ENCODE results near the gene TXNDC17.
"Not testable (repeated sequence)": the region's sequence is repeated elsewhere in the genome, so short reads cannot be mapped to it uniquely, and the experiment has no call there.

The TXNDC17 gene

GRCh38 chr17:6684460-6684783 lies 43.6 kb downstream of the TXNDC17 start:
- DNase-seq (ENCODE audit: low spot score) = no peak

GRCh38 chr17:6684881-6685767 lies 44.3 kb downstream of the TXNDC17 start:
- DNase-seq (ENCODE audit: low spot score) = no peak

GRCh38 chr17:6686026-6686425 lies 45.2 kb downstream of the TXNDC17 start:
- no peak for DNase-seq (ENCODE audit: low spot score)

- no peak for DNase-seq (ENCODE audit: low spot score)
These were observed 48.1 kb downstream of the TXNDC17 start for GRCh38 chr17:6688944-6689343.

GRCh38 chr17:6690641-6691040 lies 49.8 kb downstream of the TXNDC17 start:
- DNase-seq (ENCODE audit: low spot score) = no peak

GRCh38 chr17:6691546-6691945 lies 50.7 kb downstream of the TXNDC17 start:
- DNase-seq (ENCODE audit: low spot score) = no peak

- not testable (repeated sequence) for DNase-seq (ENCODE audit: low spot score)
These were observed 51.1 kb downstream of the TXNDC17 start for GRCh38 chr17:6691958-6692357.
